Mesothelial cell of epicardium (in vitro differentiated cells): Measurements from ENCODE around the gene TMEM130. TPM values are rescaled to one million over a fixed set of nuclear protein-coding genes. Genes with fewer than 3 reads are reported as not detected.

Experiments used
- DNase-seq, 2 experiments: peaks; one replicate each; pipeline ENCODE4 v3.0.0; 2021; ENCODE audit warnings: low spot score in 2 of 2; ENCODE audit not compliant: unreplicated experiment in 2 of 2
- H3K27ac Mint-ChIP-seq: 2 replicates; pipeline ENCODE4 v1.8.0; 2021; ENCODE audit warnings: mixed read lengths
- H3K27me3 Mint-ChIP-seq: 2 replicates; pipeline ENCODE4 v1.8.0; 2021; ENCODE audit warnings: low read depth, mixed read lengths
- H3K36me3 Mint-ChIP-seq: 2 replicates; pipeline ENCODE4 v1.8.0; 2021; ENCODE audit warnings: mixed read lengths
- H3K4me1 Mint-ChIP-seq: 2 replicates; pipeline ENCODE4 v1.8.0; 2021; ENCODE audit warnings: mixed read lengths
- H3K4me3 Mint-ChIP-seq: 2 replicates; pipeline ENCODE4 v1.8.0; 2021; ENCODE audit warnings: mild to moderate bottlenecking, moderate library complexity, mixed read lengths
- H3K9me3 Mint-ChIP-seq: 2 replicates; pipeline ENCODE4 v1.8.0; 2021; ENCODE audit warnings: mixed read lengths
- CTCF ChIP-seq: fragments of 200-600 bp; sonication (generic); IDR thresholded peaks from one replicate; pipeline ENCODE4 v1.5.0; 2021; ENCODE audit warnings: antibody characterized with exemption; ENCODE audit not compliant: unreplicated experiment
- total RNA-seq: library from RNA; stranded (reverse); gene quantifications from 3 replicates; pipeline ENCODE4 v1.2.1, GENCODE V29; 2021

Gene TMEM130
- total RNA-seq, 1 donor from 2014 or later, result 12.5 TPM

DNA sequence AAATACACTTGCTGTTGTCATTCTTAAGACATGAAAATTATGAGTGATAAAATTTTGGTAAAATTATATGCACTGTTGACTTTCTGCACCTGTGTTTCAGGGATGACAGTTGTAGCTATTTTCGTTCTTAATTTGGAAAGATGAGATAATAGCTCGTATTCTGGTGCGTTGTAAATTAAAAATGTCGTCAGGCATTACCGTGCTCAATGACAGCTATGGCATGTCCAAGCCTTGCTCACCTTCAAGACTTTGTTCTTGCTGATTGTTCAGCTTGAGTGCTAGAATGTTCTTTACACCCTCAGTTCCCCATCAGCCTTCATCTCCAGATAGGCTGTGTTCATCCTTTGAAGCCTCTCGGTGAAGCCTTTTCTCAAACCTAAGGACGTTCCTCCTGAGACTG lies 30.0 kb upstream of the TMEM130 start:
- TF ChIP-seq CTCF, result no peak
- H3K9me3 Mint-ChIP-seq, result no peaks in the 10 kb centered on the region
- H3K36me3 Mint-ChIP-seq, result peaks cover 60% of the 10 kb centered on the region
- no peak for DNase-seq
- H3K4me3 Mint-ChIP-seq, result no peak overlapping the region
- H3K27me3 Mint-ChIP-seq, result no peaks in the 10 kb centered on the region
- no peaks in the 10 kb centered on the region for H3K4me1 Mint-ChIP-seq
- no peak overlapping the region for H3K27ac Mint-ChIP-seq

DNA sequence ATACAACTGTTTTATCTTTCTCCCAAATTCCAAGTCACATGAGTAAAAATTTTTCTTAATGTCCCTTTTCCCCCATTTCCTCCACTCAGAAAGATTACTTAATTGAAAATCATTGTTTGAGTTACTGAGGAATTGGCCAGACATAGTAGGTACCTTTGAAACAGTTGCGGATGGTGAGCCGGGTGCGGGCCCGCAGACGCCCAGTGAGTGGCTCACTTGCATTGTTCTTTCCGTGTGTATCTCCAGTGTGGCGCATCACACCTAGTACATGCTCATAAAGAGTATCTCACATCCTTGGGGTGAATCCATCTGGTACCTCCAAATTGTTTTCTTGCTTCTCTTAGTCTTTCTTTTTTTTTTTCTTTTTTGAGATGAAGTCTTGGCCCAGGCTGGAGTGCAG lies 22.8 kb upstream of the TMEM130 start:
- DNase-seq, result no peak
- Mint-ChIP-seq H3K36me3 (peaks cover 46% of the 10 kb centered on the region), H3K9me3 (no peaks in the 10 kb centered on the region), H3K27ac (no peak overlapping the region), H3K27me3 (no peaks in the 10 kb centered on the region), H3K4me1 (no peaks in the 10 kb centered on the region), H3K4me3 (no peak overlapping the region)
- no peak for TF ChIP-seq CTCF

DNA sequence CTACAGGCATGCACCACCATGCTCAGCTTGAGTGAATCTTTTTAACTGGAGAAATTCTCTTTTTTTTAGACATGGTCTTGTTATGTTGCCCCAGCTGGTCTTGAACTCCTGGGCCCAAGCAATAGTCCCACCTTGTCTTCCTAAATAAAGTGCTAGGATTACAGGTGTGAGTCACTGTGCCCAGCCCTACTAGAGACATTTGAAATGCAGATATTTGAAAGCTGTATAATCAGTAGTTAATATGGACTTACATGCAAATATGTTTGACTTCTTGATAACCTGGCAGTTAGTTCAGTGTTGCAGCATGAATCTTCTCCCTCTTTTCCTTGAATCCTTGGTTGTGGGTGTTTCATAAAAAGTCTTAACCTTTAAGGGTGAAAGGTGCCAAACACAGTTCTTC lies 17.2 kb upstream of the TMEM130 start:
- no peak for DNase-seq
- H3K4me1 Mint-ChIP-seq, result no peaks in the 10 kb centered on the region
- H3K9me3 Mint-ChIP-seq, result no peaks in the 10 kb centered on the region
- no peaks in the 10 kb centered on the region for H3K27me3 Mint-ChIP-seq
- H3K36me3 Mint-ChIP-seq, result peaks cover 32% of the 10 kb centered on the region
- no peak overlapping the region for H3K4me3 Mint-ChIP-seq
- H3K27ac Mint-ChIP-seq, result no peak overlapping the region
- no peak for TF ChIP-seq CTCF

DNA sequence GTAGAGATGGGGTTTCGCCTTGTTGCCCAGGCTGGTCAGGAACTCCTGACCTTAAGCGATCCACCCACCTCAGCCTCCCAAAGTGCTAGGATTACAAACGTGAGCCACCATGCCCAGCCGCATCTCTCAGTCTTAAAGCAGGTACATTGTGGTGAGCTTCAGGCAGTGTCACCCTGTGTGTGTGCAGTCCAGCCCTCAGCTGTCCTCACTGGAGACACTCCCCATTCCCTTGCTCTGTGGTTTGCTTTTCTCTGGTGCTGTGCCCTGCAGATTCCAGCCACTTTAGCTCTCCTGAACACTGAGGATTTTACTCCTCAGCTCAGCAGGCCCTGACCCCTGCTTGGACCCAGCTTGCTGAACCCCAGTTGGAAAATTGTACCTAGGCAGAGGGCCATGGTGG lies 14.6 kb upstream of the TMEM130 start:
- Mint-ChIP-seq H3K27me3 (no peaks in the 10 kb centered on the region), H3K36me3 (peaks cover 29% of the 10 kb centered on the region), H3K4me3 (no peak overlapping the region), H3K27ac (no peak overlapping the region), H3K4me1 (peaks cover 7% of the 10 kb centered on the region), H3K9me3 (no peaks in the 10 kb centered on the region)
- no peak for DNase-seq
- no peak for TF ChIP-seq CTCF

- TF ChIP-seq CTCF, result no peak
- no peaks in the 10 kb centered on the region for H3K27me3 Mint-ChIP-seq
- peaks cover 20% of the 10 kb centered on the region for H3K36me3 Mint-ChIP-seq
- H3K4me3 Mint-ChIP-seq, result no peak overlapping the region
- DNase-seq, result no peak
- H3K27ac Mint-ChIP-seq, result no peak overlapping the region
- H3K9me3 Mint-ChIP-seq, result no peaks in the 10 kb centered on the region
- peaks cover 15% of the 10 kb centered on the region for H3K4me1 Mint-ChIP-seq
These were observed 11.9 kb upstream of the TMEM130 start for GRCh38 chr7:98881561-98882315.
